Hepatocyte (in vitro differentiated cells): ENCODE results near the gene GNAT1.

Source experiments
- EZH2 ChIP-seq: fragments of 200-600 bp; sonication (generic); IDR thresholded peaks from 2 replicates; pipeline ENCODE4 v1.6.1; 2016; ENCODE audit warnings: antibody characterized with exemption, mild to moderate bottlenecking, borderline replicate concordance
- TF ChIP-seq, protein P1 (sequence below): fragments of 200-600 bp; sonication (generic); IDR thresholded peaks from 2 replicates; pipeline ENCODE4 v1.5.1; 2016; ENCODE audit warnings: antibody characterized with exemption, mild to moderate bottlenecking; ENCODE audit not compliant: poor library complexity

DNA sequence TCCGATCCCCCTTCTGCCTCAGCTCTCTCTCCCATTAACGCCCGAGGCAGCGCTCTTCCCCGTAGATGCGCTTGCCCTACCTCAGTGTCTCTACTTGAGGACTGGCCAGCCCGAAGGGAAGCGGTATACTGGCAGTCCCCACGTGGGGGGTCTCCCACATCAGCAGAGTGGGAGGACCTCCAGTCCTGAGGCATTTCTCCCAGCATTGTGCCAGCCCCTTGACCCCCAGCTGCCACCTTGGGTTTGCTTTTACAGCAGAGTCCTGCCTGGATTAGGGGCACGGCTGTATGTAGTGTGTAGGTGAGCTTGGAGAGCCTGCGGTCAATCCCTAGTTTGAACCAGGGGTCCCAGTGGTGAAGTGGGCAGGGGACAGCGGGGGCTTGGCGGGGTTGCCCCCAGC, 35.5 kb upstream of the GNAT1 start:
- TF ChIP-seq, protein P1, sequence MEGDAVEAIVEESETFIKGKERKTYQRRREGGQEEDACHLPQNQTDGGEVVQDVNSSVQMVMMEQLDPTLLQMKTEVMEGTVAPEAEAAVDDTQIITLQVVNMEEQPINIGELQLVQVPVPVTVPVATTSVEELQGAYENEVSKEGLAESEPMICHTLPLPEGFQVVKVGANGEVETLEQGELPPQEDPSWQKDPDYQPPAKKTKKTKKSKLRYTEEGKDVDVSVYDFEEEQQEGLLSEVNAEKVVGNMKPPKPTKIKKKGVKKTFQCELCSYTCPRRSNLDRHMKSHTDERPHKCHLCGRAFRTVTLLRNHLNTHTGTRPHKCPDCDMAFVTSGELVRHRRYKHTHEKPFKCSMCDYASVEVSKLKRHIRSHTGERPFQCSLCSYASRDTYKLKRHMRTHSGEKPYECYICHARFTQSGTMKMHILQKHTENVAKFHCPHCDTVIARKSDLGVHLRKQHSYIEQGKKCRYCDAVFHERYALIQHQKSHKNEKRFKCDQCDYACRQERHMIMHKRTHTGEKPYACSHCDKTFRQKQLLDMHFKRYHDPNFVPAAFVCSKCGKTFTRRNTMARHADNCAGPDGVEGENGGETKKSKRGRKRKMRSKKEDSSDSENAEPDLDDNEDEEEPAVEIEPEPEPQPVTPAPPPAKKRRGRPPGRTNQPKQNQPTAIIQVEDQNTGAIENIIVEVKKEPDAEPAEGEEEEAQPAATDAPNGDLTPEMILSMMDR, result no peak
- TF ChIP-seq EZH2, result peak; percentile 54
